H9 (cell line): ENCODE measurements around the gene SCTR. TPM values are rescaled to one million over a fixed set of nuclear protein-coding genes. Genes with fewer than 3 reads are reported as not detected.

Experiments used
- DNase-seq: peaks from one replicate; pipeline ENCODE4 v3.0.0-alpha.2; 2017
- H2AFZ ChIP-seq: one replicate; pipeline ENCODE4 v1.6.1; 2013; ENCODE audit warnings: mild to moderate bottlenecking, low read length, control low read depth, moderate library complexity
- H2AK5ac ChIP-seq: 2 replicates; pipeline ENCODE4 v1.6.1; 2013; ENCODE audit warnings: low read length, control low read depth, mixed read lengths; ENCODE audit not compliant: insufficient read length
- H2BK120ac ChIP-seq: one replicate; pipeline ENCODE4 v1.6.1; 2013; ENCODE audit warnings: low read depth, mild to moderate bottlenecking, low read length, control low read depth, inconsistent platforms; ENCODE audit not compliant: poor library complexity, severe bottlenecking
- H2BK12ac ChIP-seq: 2 replicates; pipeline ENCODE4 v1.6.1; 2013; ENCODE audit warnings: low read length, control low read depth, mixed read lengths, low read depth; ENCODE audit not compliant: insufficient read length
- H2BK15ac ChIP-seq: 2 replicates; pipeline ENCODE4 v1.6.1; 2013; ENCODE audit warnings: low read depth, low read length, control low read depth
- H2BK20ac ChIP-seq: one replicate; pipeline ENCODE4 v1.6.1; 2013; ENCODE audit warnings: low read depth, mild to moderate bottlenecking, low read length, control low read depth, inconsistent platforms; ENCODE audit not compliant: poor library complexity, severe bottlenecking
- H2BK5ac ChIP-seq: 2 replicates; pipeline ENCODE4 v1.6.1; 2013; ENCODE audit warnings: low read length, control low read depth, mixed read lengths; ENCODE audit not compliant: insufficient read length
- H3K14ac ChIP-seq: 2 replicates; pipeline ENCODE4 v1.6.1; 2013; ENCODE audit warnings: low read length, control low read depth; ENCODE audit not compliant: insufficient read depth
- H3K18ac ChIP-seq: 2 replicates; pipeline ENCODE4 v1.6.1; 2013; ENCODE audit warnings: low read depth, mild to moderate bottlenecking, mixed read lengths, low read length, control low read depth; ENCODE audit not compliant: insufficient read length
- H3K23ac ChIP-seq: 2 replicates; pipeline ENCODE4 v1.6.1; 2013; ENCODE audit warnings: low read length, control low read depth, mixed read lengths, low read depth; ENCODE audit not compliant: insufficient read length
- H3K23me2 ChIP-seq: 2 replicates; pipeline ENCODE4 v1.6.1; 2013; ENCODE audit warnings: low read depth, mild to moderate bottlenecking, mixed read lengths, low read length, control low read depth; ENCODE audit not compliant: insufficient read length, poor library complexity, severe bottlenecking
- H3K27ac ChIP-seq: 2 replicates; pipeline ENCODE4 v1.5.1; 2013; ENCODE audit warnings: low read length, control low read depth, mixed read lengths, low read depth; ENCODE audit not compliant: insufficient read length
- H3K27me3 ChIP-seq: 2 replicates; pipeline ENCODE4 v1.6.1; 2013; ENCODE audit warnings: low read length, control low read depth, inconsistent platforms; ENCODE audit not compliant: insufficient read depth
- H3K4ac ChIP-seq: 2 replicates; pipeline ENCODE4 v1.6.1; 2013; ENCODE audit warnings: low read depth, mild to moderate bottlenecking, control low read depth, inconsistent platforms, low read length, moderate library complexity
- H3K4me1 ChIP-seq: 2 replicates; pipeline ENCODE4 v1.6.1; 2013; ENCODE audit warnings: low read length, control low read depth, inconsistent platforms; ENCODE audit not compliant: insufficient read depth
- H3K4me2 ChIP-seq: 2 replicates; pipeline ENCODE4 v1.6.1; 2013; ENCODE audit warnings: low read length, control low read depth, mixed read lengths; ENCODE audit not compliant: insufficient read length, insufficient read depth
- H3K56ac ChIP-seq: 2 replicates; pipeline ENCODE4 v1.6.1; 2013; ENCODE audit warnings: low read depth, mild to moderate bottlenecking, mixed read lengths, low read length, control low read depth; ENCODE audit not compliant: insufficient read length
- H3K79me1 ChIP-seq: 2 replicates; pipeline ENCODE4 v1.6.1; 2013; ENCODE audit warnings: low read depth, mild to moderate bottlenecking, moderate library complexity, low read length, control low read depth, inconsistent platforms; ENCODE audit not compliant: insufficient read depth, poor library complexity, severe bottlenecking
- H3K79me2 ChIP-seq: 2 replicates; pipeline ENCODE4 v1.6.1; 2013; ENCODE audit warnings: low read length, control low read depth, inconsistent platforms; ENCODE audit not compliant: insufficient read depth
- H3K9ac ChIP-seq: 2 replicates; pipeline ENCODE4 v1.6.1; 2013; ENCODE audit warnings: low read length, control low read depth, mixed read lengths; ENCODE audit not compliant: insufficient read length; ENCODE audit errors: extremely low read depth
- H3K9me3 ChIP-seq: one replicate; pipeline ENCODE4 v1.6.1; 2013; ENCODE audit warnings: low read depth, low read length, inconsistent platforms; ENCODE audit not compliant: control insufficient read depth
- H3T11ph ChIP-seq: one replicate; pipeline ENCODE4 v1.6.1; 2013; ENCODE audit warnings: mild to moderate bottlenecking, low read length, control low read depth, inconsistent platforms
- H4K20me1 ChIP-seq: one replicate; pipeline ENCODE4 v1.6.1; 2013; ENCODE audit not compliant: control insufficient read depth, insufficient read length, insufficient read depth
- H4K5ac ChIP-seq: 2 replicates; pipeline ENCODE4 v1.6.1; 2013; ENCODE audit warnings: low read depth, mild to moderate bottlenecking, mixed read lengths, low read length, control low read depth; ENCODE audit not compliant: insufficient read length
- H4K8ac ChIP-seq: replicated peaks from 2 replicates; pipeline ENCODE4 v1.6.1; 2013; ENCODE audit warnings: low read length, control low read depth, mixed read lengths, low read depth; ENCODE audit not compliant: insufficient read length
- H4K91ac ChIP-seq: 2 replicates; pipeline ENCODE4 v1.6.1; 2013; ENCODE audit warnings: low read depth, mild to moderate bottlenecking, moderate library complexity, mixed read lengths, low read length, control low read depth; ENCODE audit not compliant: insufficient read length
- H3K27ac Mint-ChIP-seq, 3 experiments: 2 replicates in 2 of 3; 3 replicates in 1 of 3; pipeline ENCODE4 v1.8.0; 2020 to 2021; ENCODE audit warnings: mixed read lengths in 3 of 3, mild to moderate bottlenecking in 1 of 3, moderate library complexity in 1 of 3
- H3K27me3 Mint-ChIP-seq: 2 replicates; pipeline ENCODE4 v1.8.0; 2021; ENCODE audit warnings: low read depth, mild to moderate bottlenecking, moderate library complexity, mixed read lengths
- H3K36me3 Mint-ChIP-seq, 3 experiments: 2 replicates in 2 of 3; 3 replicates in 1 of 3; pipeline ENCODE4 v1.8.0; 2020 to 2021; ENCODE audit warnings: low read depth in 3 of 3, mixed read lengths in 3 of 3; ENCODE audit not compliant: insufficient read depth in 1 of 3
- H3K4me1 Mint-ChIP-seq, 2 experiments: 2 replicates each; pipeline ENCODE4 v1.8.0; 2020; ENCODE audit warnings: mixed read lengths in 2 of 2
- H3K4me3 Mint-ChIP-seq, 2 experiments: 2 replicates in 1 of 2; 3 replicates in 1 of 2; pipeline ENCODE4 v1.8.0; 2020 to 2021; ENCODE audit warnings: mild to moderate bottlenecking in 2 of 2, mixed read lengths in 2 of 2, moderate library complexity in 1 of 2
- H3K9me3 Mint-ChIP-seq, 2 experiments: 2 replicates in 1 of 2; 3 replicates in 1 of 2; pipeline ENCODE4 v1.8.0; 2020; ENCODE audit warnings: mild to moderate bottlenecking in 2 of 2, mixed read lengths in 2 of 2, moderate library complexity in 1 of 2
- CTCF ChIP-seq: fragments of 200-600 bp; sonication (generic); conservative IDR thresholded peaks from 3 replicates; pipeline ENCODE4 v1.8.0; 2021; ENCODE audit warnings: antibody characterized with exemption, mild to moderate bottlenecking
- WGBS: extraction: QIAGEN DNeasy Blood & Tissue Kit; methylation state at CpG from one replicate; pipeline ENCODE4 v1.1.7; 2013; ENCODE audit warnings: missing lambda C conversion rate, low lambda C conversion rate, mixed read lengths; ENCODE audit not compliant: insufficient read length; ENCODE audit errors: extremely low coverage; 5-methylcytosine and 5-hydroxymethylcytosine counted together
- total RNA-seq: library from RNA; stranded (reverse); gene quantifications from 2 replicates; pipeline ENCODE4 v1.2.1, GENCODE V29; 2021

The SCTR gene
- total RNA-seq, 1 experiment from 2014 or later = not detected

- Histone ChIP-seq H4K91ac (no peak overlapping the region), H3T11ph (no peak overlapping the region), H4K5ac (no peak overlapping the region), H3K56ac (no peak overlapping the region), H3K18ac (no peak overlapping the region), H2BK5ac (no peak overlapping the region), H2BK12ac (no peak overlapping the region), H3K23ac (no peak overlapping the region), H2BK15ac (no peak overlapping the region), H2BK20ac (no peak overlapping the region), H3K4me1 (no peaks in the 10 kb centered on the region), H3K4me2 (no peak overlapping the region), H3K79me2 (no peaks in the 10 kb centered on the region), H3K79me1 (no peaks in the 10 kb centered on the region), H3K9me3 (no peaks in the 10 kb centered on the region), H2AK5ac (no peak overlapping the region), H3K4ac (no peak overlapping the region), H2BK120ac (no peak overlapping the region), H3K27ac (no peak overlapping the region), H3K23me2 (no peaks in the 10 kb centered on the region), H4K20me1 (no peaks in the 10 kb centered on the region), H4K8ac (no peak overlapping the region), H3K9ac (no peak overlapping the region), H3K14ac (no peak overlapping the region), H2AFZ (no peak overlapping the region), H3K27me3 (no peaks in the 10 kb centered on the region)
- Mint-ChIP-seq H3K27ac (no peak overlapping the region), H3K27me3 (peaks cover 31% of the 10 kb centered on the region), H3K4me3 (no peak overlapping the region), H3K36me3 (peaks cover 0 to 2% (median 0%) of the 10 kb centered on the region in 3 experiments; a peak in 1 of 7 replicates), H3K9me3 (no peaks in the 10 kb centered on the region), H3K4me1 (peaks cover 8 to 10% of the 10 kb centered on the region in 2 experiments)
- no CpG with 5 or more reads among the region's 1 CpG for WGBS
- no peak for TF ChIP-seq CTCF
- no peak for DNase-seq
Measured at GRCh38 chr2:119513832-119514231, 10.5 kb downstream of the SCTR start.
